ENCODE data around the gene LMF1.

LMF1 gene

DNA sequence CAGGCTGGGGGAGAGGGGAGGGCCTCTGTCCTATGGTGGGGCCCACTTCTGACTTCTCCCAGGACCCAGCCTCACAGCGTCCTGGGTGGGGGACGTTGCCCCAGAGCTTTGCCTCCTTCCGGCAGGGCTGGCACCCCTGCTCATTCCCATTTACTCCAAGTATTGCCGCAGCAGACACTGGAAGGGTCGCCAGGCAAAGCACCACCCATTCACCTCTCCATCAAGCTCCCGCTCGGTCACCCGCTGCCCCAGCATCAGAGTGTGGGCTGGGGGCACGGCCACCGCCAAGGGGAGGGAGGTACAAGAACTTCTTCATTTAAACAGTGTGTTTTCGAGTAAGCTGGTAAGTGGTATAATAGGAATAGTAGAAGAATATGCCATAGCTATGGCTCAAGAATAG is 117.5 kb downstream of the LMF1 start:
- DNase-seq (ENCODE audit: low read depth): no peak
- TF ChIP-seq, protein P1, sequence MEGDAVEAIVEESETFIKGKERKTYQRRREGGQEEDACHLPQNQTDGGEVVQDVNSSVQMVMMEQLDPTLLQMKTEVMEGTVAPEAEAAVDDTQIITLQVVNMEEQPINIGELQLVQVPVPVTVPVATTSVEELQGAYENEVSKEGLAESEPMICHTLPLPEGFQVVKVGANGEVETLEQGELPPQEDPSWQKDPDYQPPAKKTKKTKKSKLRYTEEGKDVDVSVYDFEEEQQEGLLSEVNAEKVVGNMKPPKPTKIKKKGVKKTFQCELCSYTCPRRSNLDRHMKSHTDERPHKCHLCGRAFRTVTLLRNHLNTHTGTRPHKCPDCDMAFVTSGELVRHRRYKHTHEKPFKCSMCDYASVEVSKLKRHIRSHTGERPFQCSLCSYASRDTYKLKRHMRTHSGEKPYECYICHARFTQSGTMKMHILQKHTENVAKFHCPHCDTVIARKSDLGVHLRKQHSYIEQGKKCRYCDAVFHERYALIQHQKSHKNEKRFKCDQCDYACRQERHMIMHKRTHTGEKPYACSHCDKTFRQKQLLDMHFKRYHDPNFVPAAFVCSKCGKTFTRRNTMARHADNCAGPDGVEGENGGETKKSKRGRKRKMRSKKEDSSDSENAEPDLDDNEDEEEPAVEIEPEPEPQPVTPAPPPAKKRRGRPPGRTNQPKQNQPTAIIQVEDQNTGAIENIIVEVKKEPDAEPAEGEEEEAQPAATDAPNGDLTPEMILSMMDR (IDR thresholded peaks at IDR 0.05; ENCODE audit: low read depth, low read length, missing control alignments): no peak

DNA sequence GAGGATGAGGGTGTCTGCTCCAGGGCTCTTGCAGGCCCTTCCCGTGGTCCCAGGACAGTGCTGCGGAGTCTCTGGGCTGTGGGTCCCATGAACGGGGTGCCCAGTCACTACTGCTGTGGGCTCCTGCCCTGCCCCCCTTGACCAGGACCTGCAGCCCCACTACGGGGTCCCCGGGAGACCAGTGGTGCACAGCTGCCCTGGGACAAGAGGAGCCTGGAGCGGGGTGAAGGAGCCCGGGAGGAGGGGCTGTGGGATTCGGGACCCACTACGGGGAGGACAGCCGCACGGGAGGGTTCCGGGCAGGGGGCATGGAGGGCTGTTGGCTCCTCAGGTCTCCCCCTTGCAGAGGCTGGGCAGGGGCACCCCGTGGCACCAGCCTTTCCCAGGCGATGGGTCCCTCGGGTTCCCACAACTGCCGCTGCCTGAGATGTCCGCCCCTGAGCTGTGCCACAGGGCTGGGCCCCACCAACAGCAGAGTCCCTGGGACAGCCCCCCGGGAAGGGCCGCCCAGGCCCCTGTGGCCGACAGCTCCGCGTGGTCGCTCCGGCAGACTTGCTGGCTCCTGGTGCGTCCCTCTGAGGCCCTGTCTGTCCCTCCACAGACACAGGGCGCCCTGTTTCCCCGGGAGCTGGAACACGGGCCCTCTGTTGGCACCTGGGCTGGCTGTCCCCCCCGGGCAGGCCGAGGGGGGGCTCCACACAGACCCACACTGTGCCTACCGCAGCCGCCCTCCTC is 118.2 kb downstream of the LMF1 start:
- DNase-seq (ENCODE audit: low read depth): no peak
- TF ChIP-seq, protein P1 (IDR thresholded peaks at IDR 0.05; ENCODE audit: low read depth, low read length, missing control alignments): no peak
- no peak overlapping the region for H3K4me3 ChIP-seq (ENCODE audit: low read depth, low read length)

More for the DNA sequence above, 117.5 kb downstream of the LMF1 start:
- no peak overlapping the region for H3K4me3 ChIP-seq (ENCODE audit: low read depth, low read length)

DNA sequence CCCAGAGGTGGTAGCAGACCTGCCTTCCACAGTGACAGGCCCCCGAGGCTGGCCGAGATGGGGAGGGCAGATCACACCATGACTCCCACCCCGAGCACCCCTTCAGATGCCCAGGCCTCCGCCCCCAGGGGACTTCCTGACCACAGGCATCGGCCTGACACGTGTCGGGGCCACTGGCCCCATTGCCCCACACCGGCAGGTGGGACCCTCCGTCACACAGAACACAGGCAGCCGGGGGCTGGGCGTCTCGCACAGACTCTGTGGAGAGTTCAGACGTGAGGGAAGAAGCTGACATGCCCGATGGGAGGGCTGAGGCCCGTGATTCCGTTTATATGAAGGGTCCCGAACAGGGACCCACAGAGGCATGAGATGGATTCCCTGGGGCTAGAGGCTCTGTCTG is 118.9 kb downstream of the LMF1 start:
- no peak for DNase-seq (ENCODE audit: low read depth)
- TF ChIP-seq, protein P1 (IDR thresholded peaks at IDR 0.05; ENCODE audit: low read depth, low read length, missing control alignments): no peak
- H3K4me3 ChIP-seq (ENCODE audit: low read depth, low read length): no peak overlapping the region

DNA sequence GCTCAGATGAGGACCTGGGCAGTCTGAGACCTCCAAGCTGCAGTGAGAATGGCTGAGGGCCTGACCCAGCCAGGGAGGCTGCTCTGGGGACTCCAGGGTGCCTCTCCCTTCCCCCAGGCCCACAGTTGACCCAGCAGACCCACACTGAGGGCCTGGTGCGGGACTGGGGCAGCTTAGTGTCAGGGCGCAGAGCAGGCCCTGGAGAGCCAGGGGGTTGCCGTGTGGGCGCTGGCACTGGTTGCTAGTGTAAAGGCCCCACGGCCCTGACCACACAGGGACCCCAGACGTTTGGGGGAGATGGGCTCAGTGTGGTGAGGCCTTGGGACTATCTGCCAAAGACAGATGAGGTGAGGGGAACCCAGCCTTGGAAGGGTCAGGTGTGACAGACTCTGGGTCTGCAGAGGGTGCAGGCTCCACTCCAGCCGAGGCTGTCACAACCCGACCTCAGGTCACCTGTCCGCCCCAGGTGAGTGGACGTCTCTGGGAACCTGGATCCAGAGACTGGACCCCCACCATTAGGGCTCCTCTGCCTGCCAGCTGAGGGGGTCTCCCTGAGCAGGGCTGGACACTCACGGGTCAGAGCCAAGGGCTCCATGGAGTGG is 119.5 kb downstream of the LMF1 start:
- no peak overlapping the region for H3K4me3 ChIP-seq (ENCODE audit: low read depth, low read length)
- no peak for DNase-seq (ENCODE audit: low read depth)
- TF ChIP-seq, protein P1 (IDR thresholded peaks at IDR 0.05; ENCODE audit: low read depth, low read length, missing control alignments): no peak

DNA sequence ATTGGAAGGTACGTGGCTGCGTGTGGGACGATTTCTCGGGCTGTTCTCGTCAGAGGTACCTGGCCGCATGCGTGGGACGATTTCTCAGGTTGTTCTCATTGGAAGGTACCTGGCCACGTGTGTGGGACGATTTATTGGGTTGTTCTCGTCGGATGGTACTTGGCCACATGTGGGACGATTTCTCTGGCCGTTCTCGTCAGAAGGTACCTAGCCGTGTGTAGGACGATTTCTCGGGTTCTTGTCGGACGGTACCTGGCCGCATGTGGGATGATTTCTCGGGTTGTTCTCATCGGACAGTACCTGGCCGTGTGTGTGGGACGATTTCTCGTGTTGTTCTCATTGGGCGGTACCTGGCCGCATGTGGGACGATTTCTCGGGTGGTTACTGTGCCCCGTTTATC is 120.1 kb downstream of the LMF1 start:
- no peak for DNase-seq (ENCODE audit: low read depth)
- TF ChIP-seq, protein P1 (IDR thresholded peaks at IDR 0.05; ENCODE audit: low read depth, low read length, missing control alignments): no peak
- no peak overlapping the region for H3K4me3 ChIP-seq (ENCODE audit: low read depth, low read length)

DNA sequence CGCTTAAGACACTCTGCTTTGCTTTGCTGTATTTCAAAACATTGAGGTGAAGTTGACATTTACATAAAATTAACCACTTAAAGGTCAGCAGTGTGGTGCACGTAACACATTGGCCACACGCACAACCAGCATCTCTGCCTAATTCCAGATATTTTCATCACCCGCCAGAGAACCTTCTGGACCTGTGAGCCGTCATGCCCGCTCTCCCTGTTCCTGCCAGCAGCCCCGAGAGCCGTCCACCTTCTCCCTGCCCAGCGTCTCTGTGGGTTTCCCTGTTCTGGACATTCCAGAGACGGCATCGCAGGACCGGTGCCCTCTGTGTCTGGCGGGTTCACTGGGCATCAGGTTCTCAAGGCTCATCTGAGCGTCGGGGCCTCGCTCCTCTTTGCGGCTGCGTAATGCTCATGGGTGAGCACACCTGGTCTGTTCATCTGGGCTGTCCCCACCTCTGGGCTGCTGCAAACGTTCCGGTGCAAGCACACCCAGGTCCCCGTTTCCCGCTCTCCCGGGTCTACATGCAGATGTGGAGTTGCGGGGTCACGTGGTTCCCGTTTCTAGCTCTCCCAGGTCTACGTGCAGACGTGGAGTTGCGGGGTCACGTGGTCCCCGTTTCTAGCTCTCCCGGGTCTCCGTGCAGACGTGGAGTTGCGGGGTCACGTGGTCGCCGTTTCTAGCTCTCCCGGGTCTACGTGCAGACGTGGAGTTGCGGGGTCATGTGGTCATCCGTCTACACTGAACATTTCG is 122.1 kb downstream of the LMF1 start:
- no peak overlapping the region for H3K4me3 ChIP-seq (ENCODE audit: low read depth, low read length)
- TF ChIP-seq, protein P1 (IDR thresholded peaks at IDR 0.05; ENCODE audit: low read depth, low read length, missing control alignments): no peak
- no peak for DNase-seq (ENCODE audit: low read depth)

Data from GM12864 (cell line).